Measurements from ENCODE around the gene FXYD4.
"Not testable (repeated sequence)": the region's sequence is repeated elsewhere in the genome, so short reads cannot be mapped to it uniquely, and the experiment has no call there.

FXYD4 gene

GRCh38 chr10:43419997-43420368, 48.5 kb downstream of the FXYD4 start:
- no peak for DNase-seq (ENCODE audit: low read depth)

GRCh38 chr10:43420369-43421200, 49.1 kb downstream of the FXYD4 start:
- peak; percentile 69 for DNase-seq (ENCODE audit: low read depth)

- no peak for DNase-seq (ENCODE audit: low read depth)
Observed at GRCh38 chr10:43421201-43421507, 49.7 kb downstream of the FXYD4 start.

- DNase-seq (ENCODE audit: low read depth): no peak
Observed at GRCh38 chr10:43421519-43421918, 50.1 kb downstream of the FXYD4 start.

GRCh38 chr10:43421944-43422343, 50.5 kb downstream of the FXYD4 start:
- DNase-seq (ENCODE audit: low read depth): not testable (repeated sequence)

- no peak for DNase-seq (ENCODE audit: low read depth)
Observed at GRCh38 chr10:43424416-43424815, 53.0 kb downstream of the FXYD4 start.
